NB4 (cell line): ENCODE measurements around the gene FAM228A.

Experiments used
- DNase-seq: peaks from one replicate; pipeline ENCODE4 v3.0.0; 2010; ENCODE audit warnings: low read depth
- H3K4me3 ChIP-seq: one replicate; pipeline ENCODE4 v1.5.1; 2011; ENCODE audit warnings: mild to moderate bottlenecking, low read depth, low read length, moderate library complexity
- CTCF ChIP-seq: IDR thresholded peaks from one replicate; pipeline ENCODE4 v1.5.1; 2012; ENCODE audit warnings: low read depth, low read length
- MAX ChIP-seq: IDR thresholded peaks from 2 replicates; pipeline ENCODE4 v1.6.1; 2011; ENCODE audit warnings: low read depth, low read length
- MYC ChIP-seq: IDR thresholded peaks from 2 replicates; pipeline ENCODE4 v1.6.1; 2011; ENCODE audit warnings: low read depth, low read length
- POLR2A ChIP-seq: IDR thresholded peaks from 2 replicates; pipeline ENCODE4 v1.6.1; 2011; ENCODE audit warnings: mild to moderate bottlenecking; ENCODE audit not compliant: insufficient read length; ENCODE audit errors: extremely low read depth

Gene FAM228A

GRCh38 chr2:24181849-24182248 is 7.0 kb downstream of the FAM228A start:
- TF ChIP-seq MYC (no peak), MAX (no peak), POLR2A (no peak), CTCF (no peak)
- no peak overlapping the region for H3K4me3 ChIP-seq

GRCh38 chr2:24182507-24182906 is 7.7 kb downstream of the FAM228A start:
- no peak for DNase-seq
- H3K4me3 ChIP-seq, result no peak overlapping the region
- no peak for TF ChIP-seq MAX
- TF ChIP-seq CTCF, result no peak
- no peak for TF ChIP-seq MYC
- TF ChIP-seq POLR2A, result no peak

More at GRCh38 chr2:24181849-24182248, 7.0 kb downstream of the FAM228A start:
- DNase-seq, result peak; percentile 31

GRCh38 chr2:24183366-24184069 is 8.7 kb downstream of the FAM228A start:
- no peak for DNase-seq
- no peak overlapping the region for H3K4me3 ChIP-seq
- TF ChIP-seq MYC (no peak), MAX (no peak), CTCF (no peak), POLR2A (no peak)

- TF ChIP-seq MAX, result no peak
- no peak for TF ChIP-seq CTCF
- TF ChIP-seq MYC, result no peak
- no peak for TF ChIP-seq POLR2A
- DNase-seq, result no peak
- no peak overlapping the region for H3K4me3 ChIP-seq
These were observed 14.7 kb downstream of the FAM228A start for GRCh38 chr2:24189551-24189950.

GRCh38 chr2:24190503-24190902 is 15.7 kb downstream of the FAM228A start:
- no peak overlapping the region for H3K4me3 ChIP-seq
- TF ChIP-seq CTCF, result no peak
- no peak for TF ChIP-seq POLR2A
- no peak for DNase-seq

- no peak for DNase-seq
- TF ChIP-seq POLR2A (no peak), MAX (no peak), MYC (no peak), CTCF (no peak)
- H3K4me3 ChIP-seq, result no peak overlapping the region
These were observed 16.3 kb downstream of the FAM228A start for GRCh38 chr2:24191156-24191555.
